ENCODE results near the gene DENND5B.

GRCh38 chr12:31622038-31622437, 31.1 kb upstream of the DENND5B start:
- TF ChIP-seq EP300 (IDR thresholded peaks at IDR 0.05) = no peak
- no peak for TF ChIP-seq FOSL2 (IDR thresholded peaks at IDR 0.05)
- no peak for TF ChIP-seq FOSL2 (CRISPR knock-in tag; IDR thresholded peaks at IDR 0.05)
- TF ChIP-seq POLR2A (IDR thresholded peaks at IDR 0.05; ENCODE audit: low read length) = no peak
- no peak for TF ChIP-seq CTCF (IDR thresholded peaks at IDR 0.05)
- TF ChIP-seq REST (IDR thresholded peaks at IDR 0.05) = no peak
- no peak for TF ChIP-seq NPAS2 (CRISPR knock-in tag; IDR thresholded peaks at IDR 0.05; ENCODE audit: borderline replicate concordance)
- TF ChIP-seq SMC3 (IDR thresholded peaks at IDR 0.05) = no peak

All from A549 (cell line).